HG03097 (cell line): ENCODE data around the gene MAN2B1.
"Not testable (repeated sequence)": the region's sequence is repeated elsewhere in the genome, so short reads cannot be mapped to it uniquely, and the experiment has no call there.

Experiments used
- ATAC-seq: cut with Tn5 transposase; IDR thresholded peaks from one replicate; pipeline ENCODE4 v1.9.1; 2021; ENCODE audit not compliant: unreplicated experiment, low FRiP score

Gene MAN2B1

DNA sequence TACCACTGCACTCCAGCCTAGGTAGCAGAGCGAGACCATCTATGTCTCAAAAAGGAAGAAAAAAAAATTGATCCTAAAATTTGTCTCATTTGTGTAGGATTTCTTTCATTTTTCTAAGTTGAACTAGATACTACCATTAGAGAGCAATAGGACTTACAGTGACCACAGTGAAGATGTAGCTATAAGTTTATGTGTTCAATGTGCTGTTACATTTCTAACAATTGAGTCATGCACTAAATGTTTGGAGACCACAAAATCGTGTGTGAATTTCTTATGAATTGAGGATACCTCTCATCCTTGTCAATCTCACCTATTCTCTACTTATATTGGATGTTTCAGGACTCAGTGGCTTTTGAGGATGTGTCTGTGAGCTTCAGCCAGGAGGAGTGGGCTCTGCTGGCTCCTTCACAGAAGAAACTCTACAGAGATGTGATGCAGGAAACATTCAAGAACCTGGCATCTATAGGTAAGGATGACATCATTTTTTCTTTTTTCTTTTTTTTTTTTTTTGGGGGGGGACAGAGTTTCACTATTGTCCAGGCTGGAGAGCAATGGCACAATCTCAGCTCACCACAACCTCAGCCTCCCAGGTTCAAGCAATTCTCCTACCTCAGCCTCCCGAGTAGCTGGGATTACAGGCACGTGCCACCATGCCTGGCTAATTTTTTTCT is 43.0 kb downstream of the MAN2B1 start:
- no peak for ATAC-seq

DNA sequence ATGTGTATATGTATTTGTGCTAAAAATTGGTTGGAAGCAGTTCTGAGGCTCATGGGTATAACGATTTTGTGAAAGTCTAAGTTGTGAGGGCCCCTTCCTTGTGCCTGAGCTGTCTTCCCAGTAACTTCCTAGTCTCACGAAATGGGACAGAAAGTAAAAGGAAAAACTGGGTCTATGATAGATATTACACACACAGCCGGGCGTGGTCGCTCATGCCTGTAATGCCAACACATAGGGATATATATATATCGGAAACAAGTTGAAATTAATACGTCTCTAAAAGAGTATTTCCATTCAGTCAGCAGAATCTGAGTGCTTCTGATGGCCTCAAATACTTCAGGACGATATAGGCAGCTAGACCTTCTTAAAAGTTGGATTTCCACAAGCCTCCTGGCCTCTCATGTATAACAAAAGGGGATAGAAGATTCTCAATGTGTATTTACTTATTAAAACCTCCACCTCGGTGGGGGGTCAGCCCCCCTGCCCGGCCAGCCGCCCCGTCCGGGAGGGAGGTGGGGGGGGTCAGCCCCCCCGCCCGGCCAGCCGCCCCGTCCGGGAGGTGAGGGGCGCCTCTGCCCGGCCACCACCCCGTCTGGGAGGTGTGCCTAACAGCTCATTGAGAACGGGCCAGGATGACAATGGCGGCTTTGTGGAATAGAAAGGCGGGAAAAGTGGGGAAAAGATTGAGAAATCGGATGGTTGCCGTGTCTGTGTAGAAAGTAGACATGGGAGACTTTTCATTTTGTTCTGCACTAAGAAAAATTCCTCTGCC is 45.1 kb downstream of the MAN2B1 start:
- ATAC-seq: not testable (repeated sequence)

DNA sequence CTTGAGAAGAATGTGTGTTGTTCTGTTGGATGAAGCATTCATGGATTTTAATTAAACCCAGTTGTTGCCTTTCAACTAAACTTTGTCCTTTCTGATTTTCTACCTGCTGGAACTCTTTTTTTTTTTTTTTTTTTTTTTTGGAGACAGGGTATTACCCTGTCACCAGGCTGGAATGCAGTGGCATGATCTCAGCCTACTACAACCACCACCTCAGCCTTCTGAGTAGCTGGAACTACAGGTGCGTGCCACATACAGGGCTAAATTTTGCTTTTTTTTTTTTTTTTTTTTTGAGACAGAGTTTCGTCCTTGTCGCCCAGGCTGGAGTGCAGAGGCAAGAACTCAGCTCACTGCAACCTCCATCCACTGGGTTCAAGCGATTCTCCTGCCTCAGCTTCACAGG is 48.9 kb downstream of the MAN2B1 start:
- no peak for ATAC-seq

DNA sequence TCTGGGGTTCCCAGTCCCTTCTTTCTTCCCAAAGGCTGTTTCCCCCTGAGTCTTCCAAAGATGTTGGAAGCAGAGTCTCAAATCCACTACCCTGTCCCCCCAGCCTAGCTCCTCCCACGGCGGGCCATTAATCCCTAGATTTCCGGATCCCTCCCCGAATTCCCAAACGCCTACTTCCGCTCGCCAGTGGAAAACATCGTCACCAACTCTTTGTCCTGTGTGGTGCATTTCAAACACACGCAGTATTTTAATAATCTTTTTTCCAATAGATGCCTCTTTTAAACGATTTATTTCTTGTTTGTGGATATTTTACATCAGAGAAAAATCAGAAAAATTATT is 55.2 kb downstream of the MAN2B1 start:
- ATAC-seq: no peak

DNA sequence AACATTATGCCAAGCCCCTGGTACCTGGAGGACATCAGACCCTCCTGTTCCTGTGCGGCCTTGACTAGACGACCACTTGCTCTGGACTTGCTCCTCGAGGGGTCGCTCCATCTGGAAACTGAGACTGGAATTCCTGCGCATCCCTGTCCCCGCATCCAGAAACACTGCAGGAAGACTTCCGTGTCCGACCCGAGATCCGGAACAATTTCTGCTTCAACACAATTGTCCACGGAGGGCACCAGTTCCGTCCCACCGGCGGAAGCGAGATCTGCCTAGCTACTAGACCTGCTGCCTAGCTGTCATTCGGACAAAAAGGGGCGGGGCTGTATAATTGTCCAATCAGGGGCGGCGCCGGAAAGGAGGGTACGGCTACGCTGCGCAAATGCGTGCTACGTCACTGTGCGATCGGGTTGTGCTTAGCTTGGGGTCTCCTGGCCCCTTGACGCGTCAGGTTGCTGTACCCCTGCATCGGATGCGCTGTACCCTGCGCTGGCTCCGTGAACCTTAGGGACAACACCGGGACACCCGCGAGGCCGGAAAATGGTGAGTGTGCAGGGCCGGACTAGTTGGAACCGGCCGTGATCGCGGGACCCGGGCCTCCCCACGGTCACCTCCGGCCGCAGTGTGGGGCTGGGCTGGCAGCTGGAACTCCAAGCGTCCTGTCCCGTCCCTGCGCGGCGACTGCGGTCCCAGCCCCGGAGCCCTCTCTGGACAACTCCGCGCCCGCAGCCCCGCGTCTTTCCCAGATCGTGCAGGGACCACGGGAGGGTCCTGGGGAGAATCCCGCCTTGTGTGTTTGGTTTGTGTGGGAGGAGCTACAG is 55.8 kb downstream of the MAN2B1 start, which contains the start of the genes ZNF490 and ZNF791:
ZNF490 (minus strand) TSS at position 274 of the 821 bp plus-strand sequence; CDS start at position 141, 133 bp downstream.
ZNF791 (plus strand) TSS at position 381 of the 821 bp plus-strand sequence; CDS start at position 541, 160 bp downstream.
- ATAC-seq: peak; percentile 55

DNA sequence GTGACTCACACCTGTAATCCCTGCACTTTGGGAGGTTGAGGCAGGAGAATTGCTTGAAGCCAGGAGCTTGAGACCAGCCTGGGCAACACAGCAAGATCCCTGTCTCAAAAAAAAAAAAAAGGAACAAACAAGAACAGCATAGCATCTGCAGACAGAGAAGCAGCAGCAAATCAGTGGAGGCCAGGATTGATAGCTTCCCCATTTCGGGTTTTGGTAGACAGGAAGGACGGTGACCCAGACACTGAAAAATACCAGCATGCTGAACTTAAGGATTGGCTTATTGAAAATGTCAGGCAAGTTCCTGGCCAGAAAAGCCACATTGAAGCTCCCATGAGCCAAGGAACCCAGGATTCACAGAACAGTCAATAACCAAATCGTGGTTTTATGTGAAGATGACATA is 58.9 kb downstream of the MAN2B1 start:
- no peak for ATAC-seq

DNA sequence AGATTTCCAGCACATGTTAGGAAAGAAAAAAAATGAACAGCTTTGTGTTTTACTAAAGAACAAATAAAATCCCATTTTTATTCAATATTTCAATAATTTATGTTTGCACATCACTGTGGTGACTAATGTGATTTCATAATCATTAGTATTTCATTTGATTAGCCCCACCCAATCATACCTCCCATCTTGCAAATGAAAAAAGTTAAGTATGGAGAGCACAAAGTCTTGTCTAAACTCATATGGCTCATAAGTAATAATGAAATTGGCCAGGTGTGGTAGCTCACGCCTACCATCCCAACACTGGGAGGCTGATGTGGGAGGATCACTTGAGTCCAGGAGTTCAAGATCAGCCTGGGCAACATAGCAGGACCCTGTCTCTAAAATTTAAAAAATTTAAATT is 59.7 kb downstream of the MAN2B1 start:
- ATAC-seq: no peak

DNA sequence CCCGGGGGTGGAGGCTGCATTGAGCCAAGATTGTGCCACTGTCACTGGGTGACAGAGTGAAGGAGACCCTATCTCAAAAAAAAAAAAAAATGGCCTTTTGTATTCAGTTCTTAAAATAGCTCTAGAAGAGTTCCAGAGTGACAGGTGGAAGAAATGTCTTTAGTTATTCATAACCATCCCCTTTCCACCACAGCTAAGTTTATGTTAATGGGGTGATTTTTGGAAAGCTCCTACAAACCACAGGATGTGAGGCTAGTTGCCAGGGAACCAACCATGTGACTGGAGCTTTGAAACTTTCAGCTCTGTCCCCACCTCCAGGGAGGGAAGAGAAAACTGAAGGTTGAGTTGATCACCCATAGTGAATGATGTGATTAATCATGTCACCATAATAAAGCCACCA is 62.8 kb downstream of the MAN2B1 start:
- no peak for ATAC-seq

DNA sequence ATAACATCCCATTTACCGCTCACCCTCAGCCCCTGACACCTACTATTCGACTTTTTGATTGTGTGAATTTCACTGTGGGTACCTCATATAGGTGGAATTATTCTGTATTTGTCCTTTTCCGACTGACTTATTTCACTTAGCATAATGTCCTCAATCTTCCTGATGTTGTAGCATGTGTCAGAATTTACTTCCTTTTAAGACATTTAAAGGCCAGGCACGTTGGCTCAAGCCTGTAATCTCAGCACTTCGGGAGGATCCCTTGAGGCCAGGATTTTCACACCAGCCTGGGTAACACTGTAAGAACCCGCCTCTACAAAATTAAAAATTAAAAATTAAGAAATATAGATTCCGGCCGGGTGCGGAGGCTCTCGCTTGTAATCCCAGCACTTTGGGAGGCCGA is 68.9 kb downstream of the MAN2B1 start:
- ATAC-seq: no peak

DNA sequence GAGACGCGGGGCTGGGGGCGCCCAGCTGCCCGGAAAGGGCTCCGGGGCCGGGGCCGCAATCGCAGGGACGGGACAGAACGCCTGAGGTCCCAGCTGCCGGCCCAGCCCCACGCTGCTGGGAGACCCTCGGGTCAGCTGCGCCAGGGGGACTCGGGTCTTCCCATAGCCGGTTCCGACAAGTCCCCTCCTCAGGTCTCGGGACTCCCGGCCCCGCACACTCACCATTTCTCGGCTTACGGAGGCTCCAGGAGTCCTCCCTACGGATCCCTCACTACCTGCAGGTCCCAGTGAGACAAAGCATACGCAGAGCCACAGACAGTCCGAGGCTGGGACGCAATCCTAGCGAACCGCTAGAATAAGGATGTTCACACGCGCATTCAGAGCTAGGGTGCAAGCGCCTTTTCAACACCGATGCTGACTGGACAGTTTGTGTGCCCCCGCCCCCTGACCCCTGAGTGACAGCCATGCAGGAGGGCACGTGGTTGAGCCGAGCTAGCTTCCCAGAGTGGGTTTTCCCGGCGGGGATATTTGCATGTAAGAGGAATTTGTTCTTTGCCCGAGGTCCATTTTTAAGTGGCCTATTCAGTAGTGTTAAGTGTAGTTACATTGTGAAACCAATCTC is 69.5 kb downstream of the MAN2B1 start:
- no peak for ATAC-seq
